HCT116 (cell line): ENCODE results near the gene TMEM63A. TPM values are rescaled to one million over a fixed set of nuclear protein-coding genes. Genes with fewer than 3 reads are reported as not detected.

Source experiments
- ATAC-seq: fragments of 200-7000 bp; cut with Tn5 transposase; 2 replicates; pipeline ENCODE4 v1.9.1; 2020; ENCODE audit warnings: mild to moderate bottlenecking, moderate library complexity
- BruUV-seq: library from RNA; stranded (reverse); fragments of 400-500 nt; replicated peaks from 2 replicates; lab custom pipeline; 2021; lab: Mats Ljungman, UMichigan
- CTCF ChIA-PET: fragments of 300-600 bp; sonication (Branson Sonifier 250); formaldehyde crosslinking; loops from one replicate; lab custom pipeline; 2021; ENCODE audit warnings: antibody characterized with exemption; lab: Charles Lee
- POLR2A ChIA-PET: fragments of 300-600, 350-600 bp; sonication (Branson Sonifier 250); formaldehyde crosslinking; loops from one replicate; lab custom pipeline; 2021; ENCODE audit warnings: antibody characterized with exemption; lab: Charles Lee
- RAD21 ChIA-PET, 2 experiments: fragments of 300-600 bp; sonication (Branson Sonifier 250); formaldehyde crosslinking; loops; one replicate each; lab custom pipeline; 2023; ENCODE audit warnings: low total read pairs in 2 of 2; ENCODE audit not compliant: uncharacterized antibody in 2 of 2, unreplicated experiment in 2 of 2, low non-redundant PET in 1 of 2; lab: Charles Lee
- DNase-seq: peaks from one replicate; pipeline ENCODE4 v3.0.0-alpha.2; 2010; ENCODE audit warnings: low read depth, low spot score
- H2AFZ ChIP-seq: fragments of 200-600 bp; shearing (Covaris generic), sonication (generic); 2 replicates; pipeline ENCODE4 v1.6.1; 2017; ENCODE audit warnings: low read depth, mixed run types, mixed read lengths, antibody characterized with exemption, low read length; ENCODE audit not compliant: poor library complexity, severe bottlenecking
- H3K27ac ChIP-seq: 2 replicates; pipeline ENCODE4 v1.5.1; 2012; ENCODE audit warnings: low read depth, low read length
- H3K27me3 ChIP-seq: fragments of 200-600 bp; sonication (generic); 2 replicates; pipeline ENCODE4 v1.6.1; 2016; ENCODE audit warnings: mixed run types, low read length, mixed read lengths; ENCODE audit not compliant: insufficient read depth
- H3K36me3 ChIP-seq, 2 experiments: fragments of 200-500 bp in 1 of 2; fragments of 200-600 bp in 1 of 2; sonication (Bioruptor generic) in 1 of 2; sonication (generic) in 1 of 2; 2 replicates each; pipeline versions ENCODE4 v1.5.1 to v1.6.1; 2014 to 2016; ENCODE audit warnings: low read length in 2 of 2, inconsistent platforms in 1 of 2, mixed read lengths in 1 of 2, mixed run types in 1 of 2; ENCODE audit not compliant: insufficient read depth in 2 of 2, control insufficient read depth in 1 of 2
- H3K4me1 ChIP-seq, 2 experiments: fragments of 200-600 bp in 1 of 2; sonication (generic) in 1 of 2; 2 replicates each; pipeline versions ENCODE4 v1.5.1 to v1.6.1; 2012 to 2017; ENCODE audit warnings: low read length in 2 of 2, inconsistent platforms in 1 of 2, mild to moderate bottlenecking in 1 of 2, mixed read lengths in 1 of 2, mixed run types in 1 of 2, moderate library complexity in 1 of 2; ENCODE audit not compliant: insufficient read depth in 2 of 2, control insufficient read depth in 1 of 2
- H3K4me2 ChIP-seq: fragments of 200-600 bp; sonication (generic); 2 replicates; pipeline ENCODE4 v1.6.1; 2017; ENCODE audit warnings: mixed run types, low read length, mixed read lengths
- H3K4me3 ChIP-seq, 2 experiments: fragments of 200-600 bp in 1 of 2; sonication (generic) in 1 of 2; replicated peaks in 1 of 2; 2 replicates each; pipeline ENCODE4 v1.5.1; 2011 to 2016; ENCODE audit warnings: low read length in 2 of 2, control low read depth in 1 of 2, low read depth in 1 of 2, mild to moderate bottlenecking in 1 of 2, mixed read lengths in 1 of 2, mixed run types in 1 of 2
- H3K79me2 ChIP-seq: fragments of 200-600 bp; sonication (generic); 2 replicates; pipeline ENCODE4 v1.6.1; 2017; ENCODE audit warnings: mild to moderate bottlenecking, mixed run types, low read length, moderate library complexity, mixed read lengths; ENCODE audit not compliant: insufficient read depth
- H3K9ac ChIP-seq: fragments of 200-600 bp; sonication (generic); 2 replicates; pipeline ENCODE4 v1.6.1; 2016; ENCODE audit warnings: low read length, mixed read lengths
- H3K9me2 ChIP-seq: fragments of 200-600 bp; sonication (generic), shearing (Covaris generic); 2 replicates; pipeline ENCODE4 v1.6.1; 2017; ENCODE audit warnings: mixed run types, mild to moderate bottlenecking, moderate library complexity; ENCODE audit not compliant: insufficient read depth
- H3K9me3 ChIP-seq, 2 experiments: fragments of 200-500 bp in 1 of 2; fragments of 200-600 bp in 1 of 2; sonication (Bioruptor generic) in 1 of 2; sonication (generic) in 1 of 2; 2 replicates each; pipeline ENCODE4 v1.6.1; 2014 to 2017; ENCODE audit warnings: low read length in 2 of 2, mixed read lengths in 2 of 2, inconsistent platforms in 1 of 2, low read depth in 1 of 2, mild to moderate bottlenecking in 1 of 2, mixed run types in 1 of 2, moderate library complexity in 1 of 2; ENCODE audit not compliant: control insufficient read depth in 1 of 2, insufficient read depth in 1 of 2
- H4K20me1 ChIP-seq: fragments of 200-600 bp; sonication (generic), shearing (Covaris generic); 2 replicates; pipeline ENCODE4 v1.6.1; 2017; ENCODE audit warnings: mixed run types, mild to moderate bottlenecking, moderate library complexity; ENCODE audit not compliant: insufficient read depth
- CBX3 ChIP-seq: IDR thresholded peaks from 2 replicates; pipeline ENCODE4 v1.6.1; 2012; ENCODE audit warnings: low read depth
- CEBPB ChIP-seq: IDR thresholded peaks from 2 replicates; pipeline ENCODE4 v1.6.1; 2012; ENCODE audit warnings: low read depth
- CTCF ChIP-seq, 3 experiments: fragments of 200-600 bp in 1 of 3; sonication (generic) in 1 of 3; IDR thresholded peaks in 2 of 3; conservative IDR thresholded peaks in 1 of 3; 2 replicates each; pipeline ENCODE4 v1.5.1; 2012 to 2017; ENCODE audit warnings: low read depth in 2 of 3, low read length in 2 of 3, antibody characterized with exemption in 1 of 3, borderline replicate concordance in 1 of 3, control low read depth in 1 of 3, mild to moderate bottlenecking in 1 of 3, mixed read lengths in 1 of 3, mixed run types in 1 of 3, moderate library complexity in 1 of 3; ENCODE audit not compliant: insufficient read depth in 1 of 3
- EGR1 ChIP-seq: IDR thresholded peaks from 2 replicates; pipeline ENCODE4 v1.6.1; 2012; ENCODE audit warnings: low read depth
- ELF1 ChIP-seq: IDR thresholded peaks from 2 replicates; pipeline ENCODE4 v1.6.1; 2012; ENCODE audit warnings: low read depth, borderline replicate concordance
- EZH2phosphoT487 ChIP-seq: fragments of 200-600 bp; IDR thresholded peaks from 2 replicates; pipeline ENCODE4 v1.6.1; 2018; ENCODE audit warnings: antibody characterized with exemption, borderline replicate concordance
- FOSL1 ChIP-seq: IDR thresholded peaks from 2 replicates; pipeline ENCODE4 v1.6.1; 2012; ENCODE audit warnings: low read depth
- JUND ChIP-seq: IDR thresholded peaks from 2 replicates; pipeline ENCODE4 v1.6.1; 2012
- MAX ChIP-seq: IDR thresholded peaks from 2 replicates; pipeline ENCODE4 v1.6.1; 2012
- POLR2A ChIP-seq: IDR thresholded peaks from 2 replicates; pipeline ENCODE4 v1.7.0; 2011; ENCODE audit warnings: borderline replicate concordance; ENCODE audit not compliant: insufficient read depth, insufficient read length; ENCODE audit errors: extremely low read depth
- RAD21 ChIP-seq: IDR thresholded peaks from 2 replicates; pipeline ENCODE4 v1.6.1; 2012; ENCODE audit warnings: low read depth, mild to moderate bottlenecking
- REST ChIP-seq: IDR thresholded peaks from 2 replicates; pipeline ENCODE4 v1.6.1; 2012; ENCODE audit warnings: low read depth
- SIN3A ChIP-seq: IDR thresholded peaks from 2 replicates; pipeline ENCODE4 v1.6.1; 2012; ENCODE audit warnings: low read depth
- SRF ChIP-seq: IDR thresholded peaks from 2 replicates; pipeline ENCODE4 v1.6.1; 2012; ENCODE audit warnings: low read depth
- TCF7L2 ChIP-seq: IDR thresholded peaks from 2 replicates; pipeline ENCODE4 v1.7.0; 2011; ENCODE audit warnings: borderline replicate concordance, inconsistent platforms; ENCODE audit not compliant: insufficient read depth, insufficient read length; ENCODE audit errors: extremely low read depth
- YY1 ChIP-seq: IDR thresholded peaks from 2 replicates; pipeline ENCODE4 v1.6.1; 2011; ENCODE audit warnings: low read length, low read depth, moderate library complexity, mild to moderate bottlenecking; ENCODE audit not compliant: insufficient replicate concordance; ENCODE audit errors: extremely low read depth
- ZNF274 ChIP-seq: fragments of 200-500 bp; sonication (Bioruptor generic); IDR thresholded peaks from 2 replicates; pipeline ENCODE4 v1.6.1; 2014; ENCODE audit warnings: mild to moderate bottlenecking, low read depth, low read length, inconsistent platforms
- intact Hi-C: fragments of 100-400 bp; cut with micrococcal nuclease; formaldehyde crosslinking; loops from 2 replicates; pipeline ENCODE4 v1.10.0; 2022
- total RNA-seq: library from RNA; stranded (reverse); gene quantifications from one replicate; pipeline ENCODE4 v1.2.1, GENCODE V29; 2021; ENCODE audit not compliant: unreplicated experiment

The TMEM63A gene
- total RNA-seq, 1 experiment from 2014 or later, result 24.4 TPM

- TF ChIP-seq ZNF274, result no peak
- no peak for TF ChIP-seq SRF
- TF ChIP-seq CBX3, result no peak
- TF ChIP-seq FOSL1, result no peak
- TF ChIP-seq EZH2phosphoT487, result no peak
- TF ChIP-seq SIN3A, result no peak
- no peak for TF ChIP-seq RAD21
- no peak for TF ChIP-seq EGR1
- no peak for TF ChIP-seq ELF1
- TF ChIP-seq YY1, result no peak
- TF ChIP-seq CTCF (IDR thresholded peaks at IDR 0.05 in 2 of 3, conservative IDR thresholded peaks at IDR 0.05 in 1 of 3; ENCODE audit: borderline replicate concordance in 1 of 3, insufficient read depth in 1 of 3, low read depth in 2 of 3, low read length in 2 of 3), result no peak
- TF ChIP-seq MAX, result no peak
Observed at GRCh38 chr1:225853441-225853840, 28.7 kb downstream of the TMEM63A start (continued).

- peaks cover 0 to 2% of the 10 kb centered on the region in 2 experiments; a peak in 1 of 4 replicates for H3K36me3 ChIP-seq
- no peaks in the 10 kb centered on the region for H3K79me2 ChIP-seq
- H3K9me3 ChIP-seq, result no peaks in the 10 kb centered on the region
- H2AFZ ChIP-seq, result no peak overlapping the region
- H3K27me3 ChIP-seq, result no peaks in the 10 kb centered on the region
- no peak for ATAC-seq
- H3K9ac ChIP-seq, result no peak overlapping the region
- H4K20me1 ChIP-seq, result no peaks in the 10 kb centered on the region
- POLR2A ChIA-PET, result no interaction called here
- H3K4me2 ChIP-seq, result no peak overlapping the region
- RAD21 ChIA-PET, result no interaction called here
- TF ChIP-seq EGR1 (no peak), REST (no peak), MAX (no peak), POLR2A (no peak), JUND (no peak), CEBPB (no peak), TCF7L2 (no peak), FOSL1 (no peak)
- TF ChIP-seq, all 23 proteins: peak for 0
- Histone ChIP-seq H3K4me3 (no peak overlapping the region), H3K4me1 (no peaks in the 10 kb centered on the region), H3K27ac (no peak overlapping the region), H3K9me2 (no peaks in the 10 kb centered on the region)
- BruUV-seq, result no TSS peak
- intact Hi-C loops, result loop anchor here (10.0 kb wide), 1 partner anchor 122 kb away; no protein-coding TSS in a partner anchor
- CTCF ChIA-PET, result interaction anchor here (1.0 kb wide), 1 partner anchor 30 kb away, joined by 4 read pairs; the partner anchor contains the start of gene TMEM63A
- no peak for DNase-seq
Observed at GRCh38 chr1:225852413-225853124, 29.6 kb downstream of the TMEM63A start.
